Left ventricle myocardium inferior (tissue), 1 donor: ENCODE data around the gene IL11. TPM values are rescaled to one million over a fixed set of nuclear protein-coding genes. Genes with fewer than 3 reads are reported as not detected.

Experiments
- DNase-seq: peaks from one replicate; pipeline ENCODE4 v3.0.0-alpha.2; 2020
- H3K27ac ChIP-seq: fragments of 200-600 bp; replicated peaks from 2 replicates; pipeline ENCODE4 v1.8.0; 2021
- H3K27me3 ChIP-seq: fragments of 200-600 bp; 2 replicates; pipeline ENCODE4 v1.8.0; 2021; ENCODE audit warnings: low read depth
- H3K36me3 ChIP-seq: fragments of 200-600 bp; 2 replicates; pipeline ENCODE4 v1.8.0; 2021
- H3K4me1 ChIP-seq: fragments of 200-600 bp; 2 replicates; pipeline ENCODE4 v1.8.0; 2021
- H3K4me3 ChIP-seq: fragments of 200-600 bp; 2 replicates; pipeline ENCODE4 v1.8.0; 2021; ENCODE audit warnings: mild to moderate bottlenecking, moderate library complexity
- H3K9me3 ChIP-seq: fragments of 200-600 bp; replicated peaks from 2 replicates; pipeline ENCODE4 v1.8.0; 2021
- intact Hi-C: fragments of 100-400 bp; cut with micrococcal nuclease; formaldehyde crosslinking; loops from one replicate; pipeline ENCODE4 v1.11.0; 2022
- total RNA-seq: library from RNA; stranded (reverse); fragmentation: NEBNext Ultra II Directional; extraction: Animal tissue kit (Norgen Biotek cat#: 25700); gene quantifications from one replicate; pipeline ENCODE4 v1.2.1, GENCODE V29; 2021
- TF ChIP-seq, protein P1 (sequence below): fragments of 200-600 bp; IDR thresholded peaks from 2 replicates; pipeline ENCODE4 v1.8.0; 2021; ENCODE audit warnings: antibody characterized with exemption, mild to moderate bottlenecking, borderline replicate concordance
- donor health status: DM: no; HTN: yes; CAD: no; lungs with severe emphysema.

The IL11 gene
- total RNA-seq, 1 donor from 2014 or later = not detected

DNA sequence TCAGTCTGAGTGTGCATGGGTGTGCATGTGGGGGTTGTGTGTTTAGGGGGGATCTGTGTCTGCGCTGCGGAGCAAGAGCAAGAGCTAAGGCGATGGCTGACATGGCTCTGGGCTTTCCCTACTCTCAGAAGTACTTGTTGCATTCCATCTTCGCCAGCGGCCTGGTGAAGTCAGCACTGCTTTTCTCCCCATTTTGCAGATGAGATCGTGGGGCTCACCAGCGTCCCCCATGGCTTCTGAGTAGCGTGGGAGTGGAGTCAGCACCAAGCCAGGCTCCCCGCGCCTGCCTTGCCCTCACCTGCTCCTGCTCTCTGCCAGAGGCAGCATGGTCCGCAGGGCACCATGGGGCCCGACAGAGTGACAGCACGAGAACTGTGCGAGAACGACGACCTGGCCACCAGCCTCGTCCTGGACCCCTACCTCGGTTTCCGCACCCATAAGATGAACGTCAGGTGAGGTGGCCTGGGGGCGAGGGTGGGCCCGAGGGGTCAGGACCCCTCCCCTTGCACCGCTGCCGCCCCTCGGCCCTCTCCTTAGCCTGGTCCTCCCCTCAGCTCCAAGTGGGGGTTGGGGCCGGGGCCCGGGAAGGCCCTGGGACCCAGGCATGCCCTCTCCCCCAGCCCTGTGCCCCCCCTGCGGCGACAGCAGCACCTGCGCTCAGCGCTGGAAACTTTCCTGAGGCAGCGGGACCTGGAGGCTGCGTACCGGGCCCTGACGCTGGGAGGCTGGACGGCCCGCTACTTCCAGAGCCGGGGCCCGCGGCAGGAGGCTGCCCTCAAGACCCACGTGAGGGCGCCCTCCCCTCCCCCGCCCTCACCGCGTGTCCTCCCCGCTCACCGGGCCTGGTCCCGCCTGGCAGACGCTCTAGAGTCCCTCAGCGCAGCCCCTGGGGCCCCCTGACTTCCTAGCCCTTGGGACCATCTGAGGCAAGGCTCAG lies 28.4 kb downstream of the IL11 start:
- Histone ChIP-seq H3K9me3 (no peaks in the 10 kb centered on the region), H3K36me3 (peaks cover 29% of the 10 kb centered on the region), H3K27me3 (no peaks in the 10 kb centered on the region), H3K4me1 (peaks cover 28% of the 10 kb centered on the region), H3K4me3 (peak overlapping the region; percentile 75), H3K27ac (no peak overlapping the region)
- intact Hi-C loops = no loop called here
- DNase-seq = no peak
- TF ChIP-seq, protein P1, sequence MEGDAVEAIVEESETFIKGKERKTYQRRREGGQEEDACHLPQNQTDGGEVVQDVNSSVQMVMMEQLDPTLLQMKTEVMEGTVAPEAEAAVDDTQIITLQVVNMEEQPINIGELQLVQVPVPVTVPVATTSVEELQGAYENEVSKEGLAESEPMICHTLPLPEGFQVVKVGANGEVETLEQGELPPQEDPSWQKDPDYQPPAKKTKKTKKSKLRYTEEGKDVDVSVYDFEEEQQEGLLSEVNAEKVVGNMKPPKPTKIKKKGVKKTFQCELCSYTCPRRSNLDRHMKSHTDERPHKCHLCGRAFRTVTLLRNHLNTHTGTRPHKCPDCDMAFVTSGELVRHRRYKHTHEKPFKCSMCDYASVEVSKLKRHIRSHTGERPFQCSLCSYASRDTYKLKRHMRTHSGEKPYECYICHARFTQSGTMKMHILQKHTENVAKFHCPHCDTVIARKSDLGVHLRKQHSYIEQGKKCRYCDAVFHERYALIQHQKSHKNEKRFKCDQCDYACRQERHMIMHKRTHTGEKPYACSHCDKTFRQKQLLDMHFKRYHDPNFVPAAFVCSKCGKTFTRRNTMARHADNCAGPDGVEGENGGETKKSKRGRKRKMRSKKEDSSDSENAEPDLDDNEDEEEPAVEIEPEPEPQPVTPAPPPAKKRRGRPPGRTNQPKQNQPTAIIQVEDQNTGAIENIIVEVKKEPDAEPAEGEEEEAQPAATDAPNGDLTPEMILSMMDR = no peak

DNA sequence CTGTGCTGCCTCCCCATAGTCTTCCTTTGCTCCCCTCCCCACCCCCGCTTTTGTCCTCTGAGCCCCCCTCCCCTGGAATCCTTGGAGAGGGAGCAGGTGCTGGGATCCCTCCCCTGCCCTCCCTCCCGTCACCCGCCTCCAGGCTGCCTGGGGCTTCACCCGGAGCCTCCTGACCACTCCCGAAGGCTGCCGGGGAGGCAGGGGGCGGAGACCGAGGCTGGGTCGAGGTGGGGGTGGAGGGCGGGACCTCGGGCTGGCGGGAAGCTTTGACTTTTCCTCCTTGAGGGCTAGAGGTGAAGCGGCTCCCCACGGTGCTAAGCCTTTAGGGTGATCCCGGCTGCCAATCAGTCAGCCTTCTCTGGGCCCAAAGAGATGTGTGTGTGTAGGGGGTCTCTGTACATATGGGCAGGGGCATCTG lies 29.1 kb downstream of the IL11 start:
- intact Hi-C loops = no loop called here

DNA sequence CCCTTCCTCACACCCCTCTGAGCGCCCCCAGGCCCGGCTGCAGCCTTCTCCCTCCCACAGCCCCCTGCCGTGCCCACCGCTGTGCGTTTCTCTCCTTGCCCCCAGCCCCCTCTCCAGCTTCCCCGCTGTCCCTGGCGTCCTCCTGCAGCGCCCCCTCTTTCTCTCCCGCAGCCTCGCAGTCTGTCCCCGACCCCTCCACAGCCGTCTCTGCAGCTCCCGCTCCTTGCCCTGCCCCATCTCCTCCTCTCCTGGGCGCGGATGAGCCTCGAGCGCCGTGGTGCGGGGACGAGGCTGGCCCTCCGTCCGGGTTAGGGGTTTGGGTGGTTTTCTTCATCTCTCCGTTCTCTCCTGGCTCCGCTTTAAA lies 29.5 kb downstream of the IL11 start:
- no peak for DNase-seq
- Histone ChIP-seq H3K9me3 (no peaks in the 10 kb centered on the region), H3K27ac (no peak overlapping the region), H3K4me3 (peak overlapping the region; percentile 75), H3K27me3 (no peaks in the 10 kb centered on the region), H3K4me1 (peaks cover 28% of the 10 kb centered on the region), H3K36me3 (peaks cover 23% of the 10 kb centered on the region)
- TF ChIP-seq, protein P1 = no peak
- intact Hi-C loops = no loop called here

More for the DNA sequence above, 29.1 kb downstream of the IL11 start:
- no peak overlapping the region for H3K27ac ChIP-seq
- H3K4me1 ChIP-seq = peaks cover 28% of the 10 kb centered on the region
- H3K36me3 ChIP-seq = peaks cover 23% of the 10 kb centered on the region
- H3K27me3 ChIP-seq = no peaks in the 10 kb centered on the region
- TF ChIP-seq, protein P1 = no peak
- H3K4me3 ChIP-seq = peak overlapping the region; percentile 75
- DNase-seq = peak; percentile 74
- no peaks in the 10 kb centered on the region for H3K9me3 ChIP-seq

DNA sequence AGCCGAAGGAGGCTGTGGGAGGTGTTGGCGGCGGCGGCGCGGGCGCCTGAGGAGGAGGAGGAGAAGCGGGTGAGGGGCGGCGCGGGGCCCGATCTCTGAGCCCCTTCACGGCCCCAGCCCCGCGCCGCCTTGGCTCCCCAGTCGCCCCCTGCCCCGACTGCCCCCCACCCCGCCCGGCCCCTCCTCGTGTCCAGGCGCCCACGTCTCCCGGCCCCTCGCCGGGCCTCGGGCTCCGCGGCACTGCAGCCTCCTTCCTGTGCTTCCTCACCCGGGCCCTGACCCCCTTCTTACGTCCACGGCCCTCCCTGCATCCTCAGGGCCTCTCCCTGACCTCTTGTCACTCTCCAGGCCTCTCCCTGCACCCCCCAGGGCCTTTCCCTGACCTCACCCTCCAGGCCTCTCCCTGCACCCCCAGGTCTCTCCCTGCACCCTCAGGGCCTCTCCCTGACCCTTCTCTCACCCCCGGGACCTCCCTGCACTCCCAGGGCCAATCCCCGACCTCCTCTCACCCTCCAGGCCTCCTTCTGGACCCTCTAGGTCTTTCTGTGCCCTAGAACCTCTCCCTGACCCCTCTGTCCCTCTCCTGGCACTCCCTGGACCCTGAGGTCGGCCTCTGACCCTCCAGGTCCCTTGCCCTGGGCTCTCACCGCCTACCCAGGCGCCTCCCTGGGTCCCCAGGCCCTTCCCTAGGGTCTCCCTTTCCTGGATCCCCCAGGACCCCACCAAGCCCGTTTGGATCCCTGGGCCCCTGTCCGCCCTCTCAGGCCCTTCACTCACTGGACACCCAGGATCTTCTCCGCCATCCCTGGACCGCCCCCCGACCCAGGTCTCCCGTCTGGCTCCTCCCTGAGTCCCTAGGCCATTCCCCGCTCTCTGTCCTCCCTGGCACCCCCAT lies 30.1 kb downstream of the IL11 start:
- no peak for DNase-seq
- Histone ChIP-seq H3K4me3 (peak overlapping the region; percentile 75), H3K9me3 (no peaks in the 10 kb centered on the region), H3K27ac (peak overlapping the region; percentile 85), H3K27me3 (peaks cover 4% of the 10 kb centered on the region), H3K4me1 (peaks cover 28% of the 10 kb centered on the region), H3K36me3 (peaks cover 23% of the 10 kb centered on the region)
- intact Hi-C loops = no loop called here
- TF ChIP-seq, protein P1 = no peak

DNA sequence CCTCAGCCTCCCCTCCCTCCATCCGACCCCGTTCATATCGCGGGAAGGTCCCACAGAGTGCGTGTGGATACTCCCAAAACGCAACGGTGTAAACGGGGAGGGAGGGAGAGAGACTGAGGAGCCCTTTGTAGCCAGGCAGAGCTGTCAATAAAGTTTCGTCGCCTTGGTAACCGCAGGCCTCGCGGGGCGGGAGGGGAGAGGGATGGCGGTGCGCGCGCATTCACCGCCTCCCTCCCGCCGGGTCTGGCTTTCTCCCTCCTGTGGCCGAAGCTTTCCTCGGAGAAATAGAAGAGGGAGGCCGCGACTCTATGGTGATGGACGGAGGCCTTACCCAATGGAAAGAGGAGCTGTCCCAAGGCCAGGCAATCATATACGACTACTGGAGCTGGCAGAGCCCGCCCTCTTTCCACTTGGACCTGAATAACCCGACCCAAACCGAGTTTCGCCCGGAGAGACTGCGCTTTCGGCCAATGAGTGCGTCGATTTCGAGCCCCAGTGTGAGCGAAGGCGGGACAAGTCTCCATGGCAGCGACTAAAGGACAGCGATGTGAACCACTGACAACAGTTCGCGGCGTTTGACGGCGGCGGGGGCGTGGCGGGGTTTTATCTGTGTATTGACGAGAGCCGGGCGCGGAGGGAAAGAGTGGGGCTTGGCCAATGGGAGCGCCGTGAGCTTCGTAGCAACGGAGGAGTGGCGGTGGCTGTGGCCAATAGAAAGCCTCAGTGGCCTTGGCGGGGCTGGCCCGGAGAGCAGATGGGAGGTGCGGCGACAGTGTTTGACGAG lies 31.0 kb downstream of the IL11 start, which contains the start of gene KMT5C:
KMT5C (plus strand) TSS at position 772 of the 784 bp plus-strand sequence. CDS start 2,061 bp downstream, outside the sequence.
- H3K27ac ChIP-seq = peak within 1 kb of the TSS; percentile 91
- H3K4me3 ChIP-seq = peak within 1 kb of the TSS; percentile 75
- no peaks in the 10 kb centered on the region for H3K9me3 ChIP-seq
- peaks cover 23% of the 10 kb centered on the region for H3K36me3 ChIP-seq
- peaks cover 28% of the 10 kb centered on the region for H3K4me1 ChIP-seq
- peak; percentile 100 for DNase-seq
- peaks cover 8% of the 10 kb centered on the region for H3K27me3 ChIP-seq
- intact Hi-C loops = no loop called here
- TF ChIP-seq, protein P1 = peak; percentile 68
